Common myeloid progenitor, CD34-positive (primary cell): ENCODE results near the gene DIRAS1.

ENCODE experiments used
- CTCF ChIA-PET: fragments of 350-600 bp; sonication (Branson Sonifier 250); formaldehyde crosslinking; loops from one replicate; lab custom pipeline; 2021; ENCODE audit warnings: antibody characterized with exemption; lab: Charles Lee
- POLR2A ChIA-PET: fragments of 350-600 bp; sonication (Branson Sonifier 250); formaldehyde crosslinking; loops from one replicate; lab custom pipeline; 2021; ENCODE audit warnings: antibody characterized with exemption; lab: Charles Lee
- DNase-seq, 3 donors: peaks; one replicate each; pipeline versions ENCODE4 v3.0.0 to v3.0.0-alpha.2; 2013
- H3K27ac ChIP-seq, 2 experiments: 1 replicate in 1 of 2; 2 replicates in 1 of 2; pipeline ENCODE4 v1.7.0; 2013; ENCODE audit warnings: inconsistent platforms in 2 of 2, low read length in 2 of 2, mild to moderate bottlenecking in 2 of 2, low read depth in 1 of 2, moderate library complexity in 1 of 2; ENCODE audit not compliant: severe bottlenecking in 2 of 2, insufficient read depth in 1 of 2, poor library complexity in 1 of 2
- H3K27me3 ChIP-seq, 5 experiments: replicated peaks in 2 of 5; 1 replicate in 3 of 5; 2 replicates in 2 of 5; pipeline versions ENCODE4 v1.6.1 to v1.7.0; 2013; ENCODE audit warnings: low read length in 4 of 5, mild to moderate bottlenecking in 2 of 5, moderate library complexity in 2 of 5, inconsistent platforms in 1 of 5; ENCODE audit not compliant: insufficient read depth in 5 of 5, control insufficient read depth in 4 of 5
- H3K36me3 ChIP-seq, 4 experiments: 1 replicate in 2 of 4; 2 replicates in 2 of 4; pipeline versions ENCODE4 v1.6.1 to v1.7.0; 2013; ENCODE audit warnings: low read length in 3 of 4, control low read depth in 1 of 4, mild to moderate bottlenecking in 1 of 4; ENCODE audit not compliant: control insufficient read depth in 4 of 4, insufficient read depth in 4 of 4
- H3K4me1 ChIP-seq, 4 experiments: 1 replicate in 3 of 4; 2 replicates in 1 of 4; pipeline versions ENCODE4 v1.6.1 to v1.7.1; 2013; ENCODE audit warnings: low read length in 3 of 4, mild to moderate bottlenecking in 3 of 4, control low read depth in 1 of 4, inconsistent platforms in 1 of 4, moderate library complexity in 1 of 4; ENCODE audit not compliant: control insufficient read depth in 4 of 4, insufficient read depth in 4 of 4; ENCODE audit errors: control extremely low read depth in 1 of 4
- H3K4me3 ChIP-seq, 7 experiments: 1 replicate in 4 of 7; 2 replicates in 3 of 7; pipeline versions ENCODE4 v1.5.1 to v1.7.0; 2013; ENCODE audit warnings: mild to moderate bottlenecking in 7 of 7, low read length in 6 of 7, moderate library complexity in 6 of 7, inconsistent platforms in 2 of 7, low read depth in 2 of 7, control low read depth in 1 of 7; ENCODE audit not compliant: insufficient read depth in 4 of 7, control insufficient read depth in 1 of 7; ENCODE audit errors: extremely low read depth in 1 of 7
- H3K9me3 ChIP-seq, 5 experiments: 1 replicate in 4 of 5; 2 replicates in 1 of 5; pipeline versions ENCODE4 v1.6.1 to v1.7.1; 2013; ENCODE audit warnings: low read length in 4 of 5, mild to moderate bottlenecking in 2 of 5, inconsistent platforms in 1 of 5, low read depth in 1 of 5, moderate library complexity in 1 of 5; ENCODE audit not compliant: control insufficient read depth in 4 of 5, insufficient read depth in 2 of 5; ENCODE audit errors: control extremely low read depth in 1 of 5
- WGBS: methylation state at CpG from one replicate; pipeline ENCODE4 v1.1.5; 2013; ENCODE audit not compliant: insufficient coverage; 5-methylcytosine and 5-hydroxymethylcytosine counted together

Gene DIRAS1

DNA sequence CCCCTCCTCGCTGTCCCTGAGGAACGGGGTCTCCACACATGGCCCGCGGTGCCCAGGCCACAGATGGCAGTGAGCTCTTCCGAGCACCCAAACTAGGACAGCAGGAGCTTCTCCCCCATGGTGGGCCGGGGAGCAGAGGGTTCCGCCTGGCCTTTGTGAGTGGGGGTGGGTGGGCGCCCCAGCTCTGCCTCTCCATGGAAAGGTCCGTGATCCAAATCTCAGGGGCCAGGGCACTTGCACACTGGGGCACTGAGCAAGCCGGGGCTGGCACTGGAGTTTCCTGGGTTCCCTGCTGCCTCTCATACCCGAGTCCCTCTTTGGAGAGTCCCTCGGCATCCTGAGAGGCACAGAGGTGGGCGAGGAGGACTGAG is 2.2 kb upstream of the DIRAS1 start:
- no peaks in the 10 kb centered on the region for H3K36me3 ChIP-seq
- no peaks in the 10 kb centered on the region for H3K9me3 ChIP-seq
- H3K4me3 ChIP-seq: no peak overlapping the region
- DNase-seq: no peak
- ChIA-PET CTCF (interaction anchor here (0.8 to 1.3 kb wide), 3 partner anchors 8 to 80 kb away, joined by 3 to 5 read pairs (median 3); no protein-coding TSS in a partner anchor), POLR2A (no interaction called here)
- H3K4me1 ChIP-seq: peaks cover 0 to 41% (median 32%) of the 10 kb centered on the region in 4 experiments
- WGBS: 100% methylated on average over 8 of the region's 13 CpGs
- peaks cover 0 to 18% (median 0%) of the 10 kb centered on the region in 5 experiments for H3K27me3 ChIP-seq
- no peak overlapping the region for H3K27ac ChIP-seq

DNA sequence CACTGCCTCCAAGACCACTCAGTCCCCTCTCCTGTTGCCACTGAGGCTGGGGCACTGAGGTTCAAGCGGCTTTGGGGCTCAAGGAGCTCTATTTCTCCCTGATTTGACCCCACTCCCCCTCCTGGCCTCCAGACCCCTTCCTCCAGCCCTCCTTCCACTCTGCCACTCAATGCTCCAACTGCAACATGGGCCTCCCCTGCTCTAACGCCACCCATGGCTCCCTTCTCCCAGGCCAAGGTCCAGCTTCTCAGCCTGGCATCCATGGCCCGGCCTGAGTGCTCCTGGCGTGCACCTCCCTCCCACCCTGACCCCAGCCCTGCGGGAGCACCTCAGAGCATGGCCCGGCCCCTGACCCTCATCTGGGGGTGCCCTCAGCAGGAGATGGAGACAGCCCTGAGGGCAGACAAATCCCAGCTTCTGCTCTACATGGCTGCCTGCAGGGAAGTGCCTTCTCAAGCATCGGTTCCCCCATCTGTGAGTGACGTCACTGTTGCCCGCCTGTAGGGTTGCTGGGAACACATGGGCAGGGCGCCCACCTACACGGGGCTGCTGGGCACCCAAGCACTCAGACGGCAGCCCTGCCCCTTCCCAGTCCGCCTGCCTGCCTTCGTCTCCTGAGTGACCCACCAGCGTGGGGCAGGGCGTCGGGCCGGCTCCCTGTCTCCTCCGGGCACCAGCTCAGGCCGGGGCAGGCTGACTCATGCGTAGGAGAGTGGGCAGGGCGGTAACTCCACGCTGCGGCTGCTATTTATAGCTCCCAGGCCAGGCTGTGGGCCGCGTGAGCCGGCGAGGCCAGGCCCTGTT is 1.6 kb upstream of the DIRAS1 start:
- 66% methylated on average over 24 of the region's 28 CpGs for WGBS

DNA sequence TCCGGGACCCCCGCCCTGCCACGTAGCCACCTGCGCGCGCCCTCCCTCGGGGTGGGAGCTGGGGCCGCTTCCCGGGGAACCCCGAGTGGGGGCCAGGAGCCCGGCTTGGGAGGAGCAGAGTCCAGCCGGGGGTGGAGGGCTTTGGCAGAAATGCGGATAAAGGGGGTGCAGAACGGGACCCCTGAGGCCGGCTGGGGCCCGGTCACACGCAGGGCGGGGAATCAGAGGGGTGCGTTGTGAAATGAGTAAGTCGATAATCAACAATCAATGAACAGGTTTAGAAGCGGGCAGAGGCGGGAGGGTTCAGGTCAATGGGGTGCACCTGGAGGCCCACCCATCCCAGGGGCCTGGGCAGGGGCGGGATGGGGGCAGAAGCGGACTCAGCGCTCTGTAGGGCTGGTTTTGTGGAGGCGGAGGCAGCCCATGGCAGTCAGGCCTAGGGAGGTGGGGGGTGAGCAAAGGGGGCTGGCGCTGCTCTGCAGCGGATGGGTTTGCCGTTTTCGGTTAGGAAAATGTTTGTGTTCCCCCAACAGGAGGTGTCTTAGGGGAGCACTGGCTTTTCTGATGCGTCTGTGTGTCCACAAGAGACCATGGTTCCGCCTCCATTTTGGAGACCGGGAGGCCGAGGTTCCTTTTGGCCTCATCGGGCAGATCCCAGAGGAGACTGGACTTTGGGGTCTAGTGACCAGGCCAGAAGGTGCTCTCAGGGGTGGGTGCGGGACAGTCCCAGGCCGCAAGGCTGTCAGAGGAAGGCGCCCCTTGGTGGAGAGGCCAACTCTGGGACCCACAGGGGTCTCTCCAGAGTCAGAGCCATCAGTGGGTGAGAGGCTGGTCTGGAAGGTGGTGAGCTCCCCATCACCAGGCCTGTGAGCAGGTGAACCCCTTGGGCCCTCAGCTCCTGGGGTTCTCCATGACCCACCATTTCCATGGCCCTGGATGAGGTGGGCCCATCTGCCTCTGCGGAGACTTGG is 683 bp upstream of the DIRAS1 start:
- H3K27ac ChIP-seq: no peak overlapping the region
- POLR2A ChIA-PET: no interaction called here
- 36% methylated on average over 33 of the region's 39 CpGs for WGBS
- peaks cover 0 to 3% (median 0%) of the 10 kb centered on the region in 4 experiments for H3K36me3 ChIP-seq
- peaks cover 0 to 21% (median 0%) of the 10 kb centered on the region in 5 experiments for H3K27me3 ChIP-seq
- DNase-seq: peak in 2 of 3 donors; percentile 35 to 50
- H3K4me1 ChIP-seq: peaks cover 0 to 29% (median 27%) of the 10 kb centered on the region in 4 experiments
- H3K4me3 ChIP-seq: peak overlapping the region; percentile 23 to 76 (median 57)
- CTCF ChIA-PET: interaction anchor here (1.3 kb wide), 1 partner anchor 78 kb away, joined by 3 read pairs; no protein-coding TSS in a partner anchor
- no peaks in the 10 kb centered on the region for H3K9me3 ChIP-seq

More for the DNA sequence above, 1.6 kb upstream of the DIRAS1 start:
- H3K4me1 ChIP-seq: peaks cover 0 to 37% (median 32%) of the 10 kb centered on the region in 4 experiments
- H3K27ac ChIP-seq: no peak overlapping the region
- ChIA-PET CTCF (interaction anchor here (0.8 to 1.3 kb wide), 2 partner anchors 8 to 79 kb away, joined by 3 read pairs; no protein-coding TSS in a partner anchor), POLR2A (no interaction called here)
- peaks cover 0 to 18% (median 0%) of the 10 kb centered on the region in 5 experiments for H3K27me3 ChIP-seq
- no peaks in the 10 kb centered on the region for H3K36me3 ChIP-seq
- H3K9me3 ChIP-seq: no peaks in the 10 kb centered on the region
- H3K4me3 ChIP-seq: no peak overlapping the region
- peak in 1 of 3 donors; percentile 52 for DNase-seq

DNA sequence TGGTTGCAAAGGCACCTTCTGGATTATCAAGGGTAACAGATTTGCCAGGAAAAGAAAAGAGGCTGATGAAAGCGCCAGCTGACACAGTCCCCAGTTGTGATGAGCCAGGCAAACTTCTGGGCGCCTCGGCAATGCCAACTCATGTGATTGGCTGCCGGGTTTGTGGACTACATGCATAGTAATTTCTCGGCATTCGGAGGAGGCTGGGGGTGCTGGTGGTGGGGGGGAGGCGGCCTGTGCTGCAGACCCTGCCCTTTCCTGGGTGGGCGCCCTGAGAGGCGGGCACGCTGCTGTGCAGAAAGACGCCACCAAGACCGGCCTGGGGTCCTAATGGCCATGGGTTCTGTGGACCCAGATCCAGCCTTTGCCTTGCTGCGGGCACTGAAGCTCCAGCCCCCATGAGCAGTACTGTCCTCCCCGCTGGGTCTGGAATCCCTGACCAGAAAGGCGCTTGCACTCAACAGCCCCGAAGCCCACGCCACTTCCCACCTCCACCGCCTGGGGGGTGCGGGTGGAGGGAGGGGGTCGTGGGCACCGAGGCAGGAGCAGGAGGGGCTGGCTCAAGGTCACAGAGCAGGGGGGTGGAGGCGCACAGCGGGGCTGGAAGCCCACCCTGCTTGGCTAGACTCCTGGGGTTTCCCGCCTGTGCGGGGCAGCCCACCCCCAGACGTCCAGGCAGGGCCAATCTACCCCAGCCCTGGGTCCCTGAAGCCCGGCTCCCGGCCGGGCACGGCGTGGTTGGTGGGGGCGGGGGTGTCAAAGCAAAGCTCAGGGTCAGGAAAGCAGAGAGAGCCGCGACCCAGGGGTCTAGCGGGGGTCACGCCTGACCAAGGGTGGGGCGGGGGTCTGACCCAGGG is 1.0 kb downstream of the DIRAS1 start:
- H3K27ac ChIP-seq: no peak overlapping the region
- CTCF ChIA-PET: no interaction called here
- WGBS: 5% methylated on average over 27 of the region's 37 CpGs
- H3K27me3 ChIP-seq: peaks cover 0 to 21% (median 0%) of the 10 kb centered on the region in 5 experiments
- H3K9me3 ChIP-seq: peaks cover 0 to 6% (median 4%) of the 10 kb centered on the region in 5 experiments
- peaks cover 0 to 25% (median 21%) of the 10 kb centered on the region in 4 experiments for H3K4me1 ChIP-seq
- POLR2A ChIA-PET: interaction anchor here (0.6 kb wide), 2 partner anchors 17 to 19 kb away, joined by 3 read pairs; partner anchors contain the start of gene GNG7
- peak in 2 of 3 donors; percentile 28 to 41 for DNase-seq
- H3K4me3 ChIP-seq: peak overlapping the region; percentile 15 to 57 (median 47)
- peaks cover 0 to 4% (median 2%) of the 10 kb centered on the region in 4 experiments for H3K36me3 ChIP-seq

DNA sequence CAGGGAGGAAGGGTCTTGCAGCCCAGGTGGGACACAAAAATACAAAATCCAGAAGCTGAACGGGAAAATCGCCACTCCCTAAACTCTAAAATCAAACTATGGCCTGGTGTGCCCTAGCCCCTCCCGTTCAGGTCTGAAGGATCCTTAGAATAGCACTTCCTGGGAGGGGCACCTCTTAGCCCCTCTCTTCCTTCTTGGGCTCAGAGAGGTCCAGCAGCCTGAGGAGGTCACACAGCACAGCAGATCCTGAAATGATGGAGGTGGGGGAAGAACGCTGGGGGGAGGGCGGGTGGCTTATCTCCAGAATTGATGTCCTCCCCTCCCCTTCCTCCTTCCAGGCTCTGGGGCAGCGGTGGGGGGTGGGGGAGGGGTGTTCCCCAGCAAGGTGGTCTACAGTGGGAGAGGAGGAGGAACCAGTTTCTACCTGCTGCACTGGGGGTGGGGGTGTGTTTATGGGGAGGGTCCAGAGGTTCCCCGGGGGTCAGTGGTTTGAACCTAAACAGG is 1.9 kb downstream of the DIRAS1 start:
- Histone ChIP-seq H3K27me3 (peaks cover 0 to 21% (median 0%) of the 10 kb centered on the region in 5 experiments), H3K36me3 (peaks cover 0 to 4% (median 2%) of the 10 kb centered on the region in 4 experiments), H3K4me1 (peaks cover 0 to 25% (median 21%) of the 10 kb centered on the region in 4 experiments), H3K4me3 (peak overlapping the region in 1 of 7 experiments; percentile 47), H3K9me3 (peaks cover 0 to 8% (median 5%) of the 10 kb centered on the region in 5 experiments), H3K27ac (no peak overlapping the region)
- 78% methylated on average over 3 of the region's 7 CpGs for WGBS
- DNase-seq: no peak
- CTCF ChIA-PET: interaction anchor here (0.9 to 1.3 kb wide), 2 partner anchors 18 to 71 kb away, joined by 3 read pairs; no protein-coding TSS in a partner anchor
- POLR2A ChIA-PET: interaction anchor here (0.6 kb wide), 1 partner anchor 17 kb away, joined by 3 read pairs; the partner anchor contains the start of gene GNG7
